Measurements from ENCODE around the gene FTO.

The FTO gene

DNA sequence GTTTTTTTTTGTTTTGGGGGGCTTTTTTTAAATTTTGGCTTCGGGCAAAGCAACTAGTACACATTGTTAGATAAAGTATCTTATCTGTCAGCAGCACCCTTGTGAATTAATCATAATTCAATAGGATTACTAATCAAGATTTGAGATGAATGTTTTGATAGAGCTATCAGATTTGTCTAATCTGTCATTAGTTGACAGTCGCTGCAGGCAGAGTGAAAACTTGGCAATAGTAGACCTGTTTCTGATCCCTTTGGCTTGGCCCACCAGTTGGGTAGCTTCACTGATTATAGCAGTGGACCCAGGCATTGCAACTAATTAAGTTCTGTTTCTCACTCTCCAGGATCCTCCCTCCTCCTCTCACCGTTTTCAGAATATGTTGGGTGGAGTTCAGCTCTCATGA, 324.0 kb downstream of the FTO start:
- no peak for DNase-seq

DNA sequence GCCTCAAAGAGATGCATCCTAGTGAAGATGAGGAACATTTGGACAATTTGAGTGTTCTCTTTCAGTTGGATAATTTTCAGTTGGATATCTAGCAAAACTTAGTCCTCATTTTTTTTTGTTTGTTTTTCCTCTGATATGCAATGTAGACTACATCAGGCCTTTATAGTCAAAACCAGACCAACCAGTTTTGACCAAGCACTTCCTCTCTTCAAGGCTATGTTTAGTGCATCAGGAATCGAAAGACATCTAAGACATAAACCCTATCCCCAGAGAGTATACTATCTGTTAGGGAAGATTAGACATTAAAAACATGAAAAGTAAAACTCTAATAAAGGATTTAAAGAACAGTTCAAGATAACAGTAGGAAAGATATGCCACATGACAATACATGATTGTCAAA, 326.5 kb downstream of the FTO start:
- no peak for DNase-seq

DNA sequence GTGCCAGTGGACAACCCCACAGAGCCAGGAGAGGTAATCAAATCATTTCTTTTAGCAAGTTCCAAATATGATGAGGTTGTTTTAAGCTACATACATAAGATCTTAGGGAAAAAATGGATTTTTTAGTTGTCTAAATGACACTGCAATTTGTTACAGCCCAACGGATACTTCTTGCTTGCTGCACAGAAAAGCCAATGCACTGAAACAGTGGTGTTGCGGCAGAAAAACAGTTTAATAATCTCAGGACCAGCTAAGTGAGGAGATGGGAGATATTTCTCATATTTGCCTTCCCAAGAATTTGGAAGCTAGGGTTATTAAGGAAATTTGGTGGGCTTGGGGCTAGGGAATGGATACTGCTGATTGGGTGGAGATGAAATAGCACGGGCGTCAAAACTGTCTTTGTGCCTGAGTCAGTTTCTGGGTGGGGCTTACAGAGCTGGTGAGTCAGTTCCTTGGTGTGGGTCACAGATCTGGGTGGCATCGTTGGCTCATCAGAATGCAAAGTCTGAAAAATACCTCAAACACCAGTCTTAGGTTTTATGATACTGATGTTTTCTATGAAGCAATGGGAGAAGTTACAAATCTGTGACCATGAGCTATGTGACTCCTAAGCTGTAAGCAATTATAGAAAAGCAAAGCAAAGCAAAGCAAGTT, 327.3 kb downstream of the FTO start:
- DNase-seq, result no peak

DNA sequence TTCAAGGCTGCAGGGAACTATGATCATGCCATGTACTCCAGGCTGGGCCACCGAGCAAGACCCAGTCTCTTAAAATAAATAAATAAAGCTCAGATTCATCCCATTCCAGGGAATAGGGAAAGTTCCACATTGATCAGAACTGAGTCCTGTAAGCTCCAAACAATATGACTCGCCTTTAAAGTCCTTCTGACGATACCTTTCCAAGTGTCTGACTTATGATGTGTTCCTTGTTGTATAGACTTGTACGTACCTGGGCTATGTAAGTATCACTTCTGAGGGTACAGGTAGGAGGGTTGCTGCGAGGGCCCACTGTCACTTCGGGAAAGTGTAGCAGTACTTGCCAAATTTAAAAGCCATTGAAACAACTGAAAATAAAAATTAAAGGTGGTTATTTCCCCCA, 329.8 kb downstream of the FTO start:
- no peak for DNase-seq

DNA sequence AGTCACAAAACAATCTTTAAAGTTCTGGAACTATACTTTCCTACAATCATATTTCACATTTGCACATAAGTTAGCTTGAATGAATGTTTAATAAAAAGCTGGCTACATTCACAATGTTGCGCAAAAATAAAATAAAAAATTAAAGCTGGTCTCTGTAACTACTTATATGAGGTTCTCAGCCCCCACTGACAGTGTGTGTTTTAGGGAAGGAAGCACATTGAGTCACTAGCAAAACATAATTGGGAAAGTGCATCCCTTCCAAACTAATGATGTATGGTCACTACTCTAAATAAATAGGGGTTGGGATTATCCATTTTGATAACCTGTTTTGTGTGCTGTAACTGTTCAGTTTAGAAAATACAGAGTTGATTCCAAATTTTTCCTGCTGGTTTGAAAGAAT, 330.7 kb downstream of the FTO start:
- DNase-seq, result no peak

DNA sequence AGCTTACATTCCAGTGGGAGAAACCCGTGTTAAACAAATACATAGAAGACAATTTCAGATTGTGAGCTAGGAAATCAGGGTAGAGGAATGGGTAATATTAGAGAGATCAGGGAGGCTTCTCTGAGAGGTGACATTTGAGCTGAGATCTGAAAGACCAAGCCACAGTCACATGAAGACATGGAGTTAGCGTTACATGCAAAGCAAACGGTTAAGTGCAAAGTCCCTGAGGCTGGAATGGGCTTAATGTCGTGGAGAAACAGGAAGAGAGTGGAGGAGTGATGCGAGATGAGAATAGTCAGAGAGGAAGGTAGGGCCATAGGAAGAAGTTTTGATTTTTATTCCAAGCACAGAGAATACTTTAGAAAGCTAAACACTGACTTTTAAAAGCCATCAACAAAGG, 336.5 kb downstream of the FTO start:
- DNase-seq, result no peak

DNA sequence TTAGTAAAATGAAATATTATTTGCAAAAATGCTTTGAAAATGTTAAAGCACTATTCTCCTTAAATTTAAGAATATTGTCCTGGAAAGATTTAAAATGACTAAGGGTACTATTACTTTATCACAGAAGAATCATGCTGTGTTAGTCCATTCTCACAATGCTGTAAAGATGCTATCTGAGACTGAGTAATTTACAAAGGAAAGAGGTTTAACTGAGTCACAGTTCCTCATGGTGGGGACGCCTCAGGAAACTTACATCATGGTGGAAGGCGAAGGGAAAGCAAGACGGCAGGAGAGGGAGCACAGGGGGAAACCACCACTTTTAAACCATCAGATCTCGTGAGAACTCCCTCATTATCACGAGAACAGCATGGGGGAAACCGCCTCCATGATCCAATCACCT, 337.0 kb downstream of the FTO start:
- DNase-seq, result no peak

DNA sequence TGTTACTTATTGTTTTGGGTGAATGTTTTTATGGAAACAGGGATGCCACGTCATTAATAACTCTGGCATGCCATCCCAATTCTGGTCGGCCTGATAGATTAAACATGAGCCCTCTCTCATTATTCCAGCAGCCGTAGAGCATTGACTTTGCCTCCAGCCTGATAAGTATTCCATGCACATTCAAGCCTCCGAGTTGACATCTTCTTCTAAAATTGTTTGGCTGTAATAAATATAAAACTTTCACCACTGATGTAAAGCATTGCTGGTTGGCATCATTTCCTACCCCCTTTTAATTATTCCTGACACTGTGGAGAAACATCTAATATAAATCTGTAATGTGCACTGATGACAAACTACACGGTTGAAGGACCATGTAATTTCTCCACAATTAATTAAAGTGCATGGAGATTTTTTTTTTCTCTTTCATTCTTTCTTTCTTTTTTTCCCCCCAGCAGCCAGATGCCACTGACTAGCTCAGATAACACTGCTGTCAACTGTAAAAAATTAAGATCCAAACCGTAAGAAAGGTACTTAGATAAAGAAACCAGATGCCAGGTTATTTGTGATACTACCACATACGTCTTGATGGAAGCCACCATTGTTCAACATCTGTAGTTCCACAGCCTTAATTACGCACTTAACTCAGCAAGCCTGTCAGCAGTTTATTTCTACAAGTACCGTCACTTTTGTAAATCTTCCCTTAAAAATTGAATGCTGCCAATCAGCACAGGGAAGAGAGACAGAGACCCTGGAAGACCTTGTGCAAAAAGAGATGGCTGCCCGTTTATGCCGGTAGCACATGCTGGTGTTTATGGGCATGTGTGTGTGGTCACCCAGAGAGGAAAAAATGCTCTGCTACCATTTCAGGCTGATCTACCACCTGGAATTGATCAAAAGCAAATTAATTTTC, 344.9 kb downstream of the FTO start:
- DNase-seq, result no peak

DNA sequence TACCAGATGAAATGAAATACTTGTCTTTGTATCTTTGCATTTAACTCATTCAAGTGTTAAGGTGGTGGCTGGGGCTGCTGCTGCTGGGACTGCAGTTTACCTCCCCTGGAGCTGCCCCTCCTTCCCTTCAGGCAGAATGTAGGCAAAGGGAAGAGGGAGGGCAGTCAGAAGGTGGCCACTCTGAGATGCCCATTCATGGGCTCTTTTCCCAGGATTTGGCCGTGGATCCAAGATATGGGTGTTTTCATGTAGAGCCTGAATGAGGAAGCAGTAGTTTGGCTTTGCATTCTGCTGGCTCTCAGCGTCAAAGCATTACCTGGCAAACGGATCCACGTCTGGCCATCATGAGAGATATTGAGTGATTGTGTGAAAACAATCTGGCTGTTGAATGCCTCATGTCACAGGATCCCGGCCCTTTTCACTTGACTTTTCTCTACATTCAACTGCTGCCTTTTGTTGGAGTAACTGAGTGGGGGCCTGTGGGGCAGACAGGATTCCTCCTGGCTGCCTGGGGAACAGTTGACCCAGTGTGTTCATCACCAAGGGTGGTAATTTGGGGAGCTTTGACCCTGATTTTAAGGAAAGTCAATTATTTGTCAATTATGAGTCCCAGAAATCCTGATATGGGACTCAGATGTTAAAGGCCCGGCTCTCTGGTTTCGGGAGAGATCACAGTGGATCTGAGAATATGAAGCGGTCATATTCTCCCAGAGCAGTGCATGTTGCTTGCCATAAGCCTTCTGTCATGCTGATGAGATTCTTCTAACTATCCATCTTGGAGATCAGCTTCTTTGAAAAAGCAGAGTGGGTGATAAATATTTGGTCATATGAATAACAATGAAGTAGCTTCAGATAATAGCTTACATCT, 345.9 kb downstream of the FTO start:
- no peak for DNase-seq

DNA sequence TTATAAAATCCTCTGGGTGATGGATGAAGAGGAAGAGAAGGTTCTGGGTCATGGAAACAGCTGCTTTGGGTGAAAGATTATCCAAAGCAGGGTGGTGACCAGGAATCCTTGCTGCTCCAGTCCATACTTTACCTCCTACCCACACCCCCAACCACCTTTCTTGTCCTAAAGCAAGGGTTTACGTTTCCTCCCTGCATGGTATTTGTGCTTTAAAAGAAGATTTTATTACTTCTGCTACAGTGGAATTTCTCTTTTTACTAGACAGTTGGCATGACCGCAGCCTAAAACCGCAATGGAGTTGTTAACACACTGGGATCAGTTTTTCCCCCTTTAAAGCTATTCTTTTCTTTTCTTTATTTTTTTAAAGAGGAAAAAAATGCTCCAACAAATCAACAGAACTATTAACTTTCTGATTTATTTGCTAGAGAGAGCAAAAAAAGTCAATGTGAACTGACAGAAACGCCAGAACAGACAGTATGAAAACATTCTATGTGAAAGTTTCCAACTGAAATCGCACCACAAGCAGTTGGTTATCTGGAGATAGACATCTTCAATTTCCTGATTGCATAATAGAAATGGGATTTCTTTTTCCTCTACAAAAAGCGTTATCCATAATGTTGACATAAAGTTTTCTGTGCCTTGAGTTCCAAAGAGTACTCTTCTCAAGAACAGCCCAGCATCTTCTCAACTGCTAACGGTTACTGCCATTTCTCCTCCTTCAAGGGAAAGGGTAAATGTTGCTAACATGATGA, 346.7 kb downstream of the FTO start:
- DNase-seq, result no peak

DNA sequence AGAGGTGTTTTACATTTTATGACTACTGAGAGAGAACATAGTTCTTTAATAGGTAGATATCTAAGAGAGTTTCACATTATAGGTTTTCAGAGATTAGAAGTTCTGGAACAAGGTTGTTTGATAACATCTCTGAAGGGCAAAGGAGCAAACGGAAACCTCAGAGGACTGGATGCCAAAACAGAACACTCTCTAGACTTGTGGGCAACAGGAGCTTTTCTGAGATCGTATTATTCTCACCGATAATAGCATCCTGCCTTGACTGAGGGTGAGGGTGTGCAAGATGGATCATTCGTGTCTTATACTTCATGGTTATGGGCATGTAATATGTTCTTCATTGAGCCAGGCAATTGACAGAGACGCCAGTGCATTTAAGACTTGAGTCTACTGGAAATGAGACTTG, 347.9 kb downstream of the FTO start:
- no peak for DNase-seq

DNA sequence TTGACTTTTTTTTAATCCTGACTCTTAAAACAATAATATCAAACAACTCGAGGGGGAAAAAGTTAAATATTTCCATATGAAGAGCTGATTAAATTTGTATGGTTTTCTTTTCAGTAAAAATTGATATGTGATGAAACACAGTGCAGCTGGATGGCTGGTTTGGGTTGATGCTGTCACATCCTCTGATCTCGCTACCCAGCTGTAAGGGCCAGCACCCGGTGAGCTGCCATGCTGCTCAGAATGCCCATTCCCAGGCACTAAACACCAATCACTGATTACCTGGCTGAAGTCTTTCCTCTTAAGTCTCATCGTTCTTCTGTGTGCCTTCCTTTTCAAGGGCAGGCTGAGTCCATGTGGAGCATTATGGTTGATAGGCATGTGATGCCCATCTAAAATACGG, 348.3 kb downstream of the FTO start:
- DNase-seq, result no peak

DNA sequence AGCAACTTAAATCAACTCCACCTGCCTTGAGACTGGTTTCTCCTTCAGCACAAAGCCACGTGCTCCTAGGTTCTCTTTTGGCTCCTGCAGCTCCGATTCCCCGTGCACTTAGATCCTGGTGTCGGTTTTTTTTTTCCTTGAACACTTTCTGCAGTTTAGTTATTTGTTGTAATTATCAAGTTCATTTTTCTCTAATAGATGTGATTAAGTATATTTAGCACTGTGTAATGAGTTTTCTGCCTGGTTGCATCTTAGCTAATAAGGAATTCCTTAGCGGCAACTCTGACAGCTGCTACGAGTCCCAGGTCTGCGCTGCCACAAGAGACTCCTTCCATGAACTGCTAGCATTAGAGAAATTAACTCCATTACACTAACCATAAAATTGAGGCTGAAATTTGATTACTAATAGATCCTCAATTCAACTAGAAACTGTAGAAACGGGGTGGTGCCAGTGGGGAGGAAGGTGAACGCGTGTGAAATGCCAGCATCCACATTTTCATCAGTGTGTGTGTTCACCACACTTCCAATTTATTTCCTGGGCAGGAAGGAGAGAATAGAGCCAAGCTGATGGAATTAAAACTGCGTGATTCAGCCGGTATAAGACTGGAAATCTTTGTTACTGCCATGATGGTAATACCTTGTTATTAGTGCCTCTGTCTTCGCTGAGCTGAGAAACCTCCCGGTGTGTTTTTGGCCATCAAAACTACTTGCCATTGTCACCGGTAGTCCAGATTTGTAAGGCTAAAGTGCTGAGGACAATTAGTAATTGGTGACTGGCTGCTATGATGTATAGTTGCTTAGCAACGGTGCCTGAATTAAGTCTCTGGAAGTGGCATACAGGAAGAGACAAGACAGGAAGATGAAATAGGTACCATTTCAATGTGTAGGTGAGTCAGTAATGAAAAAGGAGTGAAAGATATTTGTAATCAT, 350.2 kb downstream of the FTO start:
- peak; percentile 32 to 66 for DNase-seq

DNA sequence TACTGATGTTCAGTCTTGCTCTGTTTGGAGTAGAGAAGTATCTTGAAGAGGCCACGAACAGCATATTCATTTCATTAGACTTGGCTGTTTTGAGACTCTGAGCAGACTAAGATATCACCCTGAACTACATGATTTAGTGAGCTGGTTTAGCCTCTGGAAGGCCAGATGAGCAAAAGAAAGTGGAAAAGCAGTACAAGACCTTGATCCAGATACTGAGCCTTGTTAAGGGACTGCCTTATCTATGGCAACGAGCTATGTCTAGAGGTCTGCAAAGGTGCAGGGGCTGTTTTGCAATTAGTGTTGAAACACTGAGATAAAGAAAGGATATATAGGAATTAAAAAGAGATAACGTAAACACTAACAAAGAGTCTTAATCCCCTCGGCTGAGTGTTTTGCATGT, 351.2 kb downstream of the FTO start:
- DNase-seq, result no peak

DNA sequence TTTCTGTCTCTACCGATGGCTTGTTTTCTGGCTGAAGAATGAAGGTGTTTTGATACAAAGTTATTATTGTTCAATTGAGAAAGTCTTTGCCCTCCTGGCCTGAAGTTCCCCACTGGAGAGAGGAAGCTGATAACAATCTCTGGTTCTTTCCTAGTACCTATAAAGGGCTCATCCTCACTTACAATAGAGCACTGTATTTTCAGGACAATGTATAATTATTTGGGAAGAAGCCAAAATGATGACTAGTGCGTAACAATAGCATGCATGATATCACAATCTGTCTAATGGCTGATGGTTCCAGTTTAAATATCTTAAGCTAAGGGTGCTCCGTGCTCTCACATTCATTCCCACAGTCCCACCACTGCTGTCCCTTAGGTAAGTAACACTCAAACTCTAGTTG, 351.9 kb downstream of the FTO start:
- no peak for DNase-seq

DNA sequence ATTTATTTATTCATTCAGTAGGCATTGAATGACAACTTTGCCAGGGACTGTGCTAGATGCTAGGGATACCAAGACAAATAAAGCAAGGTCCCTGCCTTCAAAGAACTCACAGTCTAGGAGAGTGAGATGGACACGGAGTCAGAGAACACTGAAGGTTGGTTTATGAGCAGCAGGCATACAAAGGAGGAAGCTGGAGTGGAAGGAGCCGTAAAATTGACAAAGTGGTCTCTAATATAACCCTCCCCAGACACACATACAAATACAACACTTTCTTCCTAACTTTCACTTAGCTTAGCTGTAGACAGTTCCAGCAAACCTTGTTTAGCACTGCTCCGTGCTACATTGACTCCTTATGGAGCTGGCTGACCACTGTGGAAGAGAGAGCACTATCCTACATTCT, 353.0 kb downstream of the FTO start:
- DNase-seq, result no peak

DNA sequence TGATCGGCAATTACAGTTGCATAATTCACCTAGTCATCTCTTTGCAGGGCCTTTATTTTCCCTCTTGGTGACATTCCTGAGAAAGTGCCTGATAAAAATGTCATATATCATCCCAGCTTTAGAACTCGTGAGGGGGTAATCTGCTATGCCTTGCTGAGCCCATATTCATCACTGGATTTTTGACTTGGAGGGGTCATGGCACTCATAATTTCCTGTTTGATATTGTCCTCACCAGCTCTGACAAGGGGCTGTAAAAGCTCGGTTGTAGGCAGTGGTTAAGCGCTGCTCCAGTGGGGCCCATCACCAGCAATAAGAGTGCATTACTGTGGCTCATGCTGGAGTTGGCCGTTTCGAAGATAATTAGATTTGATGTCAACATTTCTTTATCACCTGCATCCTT, 355.4 kb downstream of the FTO start:
- peak in 1 of 2 experiments; percentile 44 for DNase-seq

DNA sequence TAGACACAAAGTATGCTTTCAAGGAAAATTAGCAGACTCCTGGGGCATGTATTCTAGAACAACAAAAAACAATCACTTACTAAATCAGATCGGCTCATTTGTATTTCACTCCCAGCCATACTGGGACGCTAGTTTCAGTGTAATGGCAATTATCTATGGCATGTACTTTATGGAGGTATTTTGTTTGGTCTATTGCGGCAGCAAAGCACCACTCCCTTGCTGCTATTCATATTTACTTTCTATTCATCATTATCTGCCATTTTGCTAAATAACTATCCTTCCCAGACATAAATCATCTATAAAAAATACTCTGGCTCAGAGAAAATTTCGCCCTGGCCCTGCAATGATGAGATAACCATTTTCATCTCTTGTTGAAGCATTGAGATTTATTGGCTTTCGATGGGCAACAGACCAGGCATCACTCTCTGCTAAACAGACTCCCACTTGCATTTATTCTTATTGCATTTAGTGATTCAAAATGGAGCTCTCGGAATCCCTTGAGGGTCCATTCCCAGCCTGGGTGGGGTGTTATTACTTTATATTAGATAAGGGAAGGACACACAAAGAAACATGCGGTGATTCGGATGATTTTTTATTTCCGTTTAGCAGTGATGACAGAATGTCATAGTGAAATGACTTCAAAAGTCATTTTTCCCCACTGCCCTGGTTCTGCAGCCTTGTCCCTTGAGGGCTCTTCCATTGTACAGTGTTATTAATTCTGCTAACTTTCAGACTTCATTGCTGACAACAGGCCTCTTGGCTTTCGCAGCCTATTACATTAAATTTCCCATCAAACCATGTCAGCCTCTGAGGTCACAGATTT, 356.9 kb downstream of the FTO start:
- DNase-seq, result no peak

DNA sequence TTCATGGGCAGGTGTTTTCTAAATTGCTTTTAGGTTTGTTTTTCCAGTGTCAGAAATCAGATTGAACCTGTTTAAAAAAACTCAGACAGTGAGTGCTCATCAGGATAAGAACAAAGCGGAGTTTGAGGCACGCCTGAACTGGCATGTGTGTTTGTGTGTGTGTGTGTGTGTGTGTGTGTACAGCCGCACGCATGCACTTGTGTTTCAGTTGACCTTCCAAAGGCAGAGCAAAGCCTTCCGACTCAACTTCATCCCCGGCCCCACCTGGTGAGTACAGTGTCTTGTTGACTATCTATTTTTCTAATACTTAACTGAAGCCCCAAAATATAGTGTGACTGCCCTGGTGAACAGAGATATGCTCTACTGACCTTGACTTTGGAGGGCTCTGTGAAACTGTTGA, 357.5 kb downstream of the FTO start:
- no peak for DNase-seq

DNA sequence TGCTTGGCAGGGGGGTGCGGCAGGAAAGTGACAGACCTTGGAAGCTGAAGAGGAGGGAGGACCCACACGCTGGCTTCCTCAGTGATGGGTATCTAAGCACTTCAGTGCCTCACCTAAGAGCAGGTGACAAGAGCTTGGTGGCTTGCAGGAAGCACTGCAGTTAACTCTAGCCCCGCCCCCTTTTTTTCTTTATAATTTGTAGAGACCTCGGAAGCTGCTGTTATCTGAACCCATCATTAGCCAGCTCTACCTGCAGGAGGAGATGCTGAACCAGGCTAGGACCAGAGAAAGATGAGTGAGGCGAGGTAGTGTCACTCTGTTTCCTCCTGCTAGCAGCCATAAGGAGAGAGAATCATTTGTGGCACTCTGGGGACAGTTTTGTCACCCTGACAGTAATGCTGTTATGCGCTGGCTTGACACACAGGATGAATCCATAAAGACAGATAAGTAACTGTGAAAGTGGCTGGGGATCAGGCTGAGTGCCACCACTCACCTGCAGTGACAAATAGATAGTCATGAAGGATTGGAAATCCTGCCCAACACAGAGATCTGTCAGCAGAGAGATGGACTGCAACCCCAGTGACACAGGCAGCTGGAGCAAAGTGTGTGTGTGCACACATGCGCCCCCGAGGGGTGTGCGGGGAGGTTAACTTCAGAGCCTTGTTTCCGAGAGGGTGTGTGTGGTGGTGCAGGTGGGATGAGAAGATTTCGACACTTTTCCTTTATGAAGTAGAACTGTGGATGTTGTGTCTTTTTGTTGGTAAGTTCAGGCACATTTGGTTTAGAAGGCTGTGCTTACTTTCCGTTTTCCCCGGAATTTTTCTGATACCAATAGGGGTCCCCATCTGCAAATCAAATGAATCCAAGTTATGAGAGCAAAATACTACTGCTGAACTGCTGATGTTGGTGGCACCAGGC, 358.7 kb downstream of the FTO start:
- DNase-seq, result no peak

Data from NCI-H1930 (cell line).